ENCODE results near the gene ZMIZ1. TPM values are rescaled to one million over a fixed set of nuclear protein-coding genes. Genes with fewer than 3 reads are reported as not detected.

The ZMIZ1 gene
- polyA plus RNA-seq, 3 donors = 3.3 to 64.6 (median 8.9) TPM

DNA sequence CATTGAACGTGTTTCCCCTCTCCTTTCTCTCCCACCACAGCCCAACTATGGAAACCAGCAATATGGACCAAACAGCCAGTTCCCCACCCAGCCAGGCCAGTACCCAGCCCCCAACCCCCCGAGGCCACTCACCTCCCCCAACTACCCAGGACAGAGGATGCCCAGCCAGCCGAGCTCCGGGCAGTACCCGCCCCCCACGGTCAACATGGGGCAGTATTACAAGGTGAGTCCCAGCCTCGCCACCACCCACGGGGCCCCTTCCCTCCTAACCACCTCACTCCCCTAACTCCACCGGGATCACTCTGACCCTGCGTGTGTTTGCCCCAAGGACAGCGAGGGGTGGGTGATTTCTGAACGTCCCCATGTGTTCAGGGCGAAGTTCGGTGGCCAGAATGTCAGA, 227.7 kb downstream of the ZMIZ1 start:
- Histone ChIP-seq H3K4me2 (replicated peaks; ENCODE audit: extremely low read depth, low read length, poor library complexity, severe bottlenecking) (no peak overlapping the region), H3K79me2 (ENCODE audit: insufficient read depth, low read length) (peaks cover 5% of the 10 kb centered on the region), H3K36me3 (replicated peaks in 1 of 2; ENCODE audit: control insufficient read depth in 1 of 2, insufficient read depth in 2 of 2, low read length in 2 of 2) (peaks cover 55 to 67% of the 10 kb centered on the region in 2 donors), H2AFZ (ENCODE audit: insufficient read depth, low read depth, low read length, poor library complexity, severe bottlenecking) (no peak overlapping the region), H3K9me3 (replicated peaks in 1 of 2; ENCODE audit: control insufficient read depth in 1 of 2, insufficient read depth in 1 of 2, low read length in 2 of 2) (no peaks in the 10 kb centered on the region), H3K4me3 (replicated peaks in 1 of 3; ENCODE audit: low read depth in 2 of 3, low read length in 3 of 3) (no peak overlapping the region), H3K4me1 (ENCODE audit: control insufficient read depth in 1 of 2, insufficient read depth in 2 of 2, low read length in 2 of 2) (peaks cover 68 to 73% of the 10 kb centered on the region in 2 donors), H3K9ac (ENCODE audit: insufficient read depth, low read length, poor library complexity, severe bottlenecking) (peak overlapping the region; percentile 94), H4K20me1 (ENCODE audit: insufficient read depth, low read length) (peaks cover 9% of the 10 kb centered on the region), H3K27me3 (ENCODE audit: control insufficient read depth in 2 of 2, insufficient read depth in 2 of 2, low read length in 2 of 2) (no peaks in the 10 kb centered on the region), H3K27ac (ENCODE audit: low read depth in 1 of 2, low read length in 2 of 2) (peak overlapping the region; percentile 98 to 99)
- WGBS (ENCODE audit: insufficient coverage) = 90% methylated on average over 6 of the region's 14 CpGs
- Mint-ChIP-seq H3K27me3 (ENCODE audit: low read depth in 3 of 3) (no peaks in the 10 kb centered on the region), H3K27ac (peak overlapping the region; percentile 97 to 100 (median 100)), H3K9me3 (no peaks in the 10 kb centered on the region), H3K4me3 (no peak overlapping the region), H3K36me3 (peaks cover 72 to 81% of the 10 kb centered on the region in 2 donors), H3K4me1 (peaks cover 68% of the 10 kb centered on the region)
- intact Hi-C loops (cut with micrococcal nuclease) = loop anchor here in 1 of 2 donors (5.0 to 10.0 kb wide), 2 partner anchors 36 to 52 kb away; no protein-coding TSS in a partner anchor
- no peak for TF ChIP-seq CTCF (IDR thresholded peaks at IDR 0.05)
- no peak for DNase-seq

DNA sequence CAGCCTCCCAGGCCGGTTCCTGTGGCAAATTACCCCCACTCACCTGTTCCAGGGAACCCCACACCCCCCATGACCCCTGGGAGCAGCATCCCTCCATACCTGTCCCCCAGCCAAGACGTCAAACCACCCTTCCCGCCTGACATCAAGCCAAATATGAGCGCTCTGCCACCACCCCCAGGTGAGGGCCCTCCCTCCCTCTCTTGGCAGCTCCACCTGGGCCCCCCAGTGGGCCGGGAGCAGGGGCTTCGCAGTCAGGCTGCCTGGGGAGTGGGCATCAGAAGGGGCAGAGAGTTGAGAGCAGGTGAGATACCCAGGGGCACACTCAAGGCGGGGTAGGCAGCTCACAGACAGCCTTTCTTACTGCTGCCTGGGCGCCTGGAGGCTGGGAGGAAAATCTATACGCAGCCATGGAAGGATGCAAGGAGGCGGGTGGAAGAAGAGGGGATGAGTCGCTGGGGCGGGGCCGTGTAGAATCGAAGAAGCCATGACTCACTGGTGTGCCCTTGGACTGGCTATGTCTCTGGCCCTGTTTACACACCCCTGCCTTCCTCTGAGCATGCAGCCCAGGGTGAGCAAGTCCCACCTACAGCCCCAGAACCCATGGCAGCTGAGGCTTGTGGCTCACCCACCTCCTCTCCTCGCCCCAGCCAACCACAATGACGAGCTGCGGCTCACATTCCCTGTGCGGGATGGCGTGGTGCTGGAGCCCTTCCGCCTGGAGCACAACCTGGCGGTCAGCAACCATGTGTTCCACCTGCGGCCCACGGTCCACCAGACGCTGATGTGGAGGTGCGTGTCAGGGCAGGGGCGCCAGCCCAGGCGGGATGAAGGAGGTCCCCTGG, 229.9 kb downstream of the ZMIZ1 start:
- no peak overlapping the region for H3K4me2 ChIP-seq (replicated peaks; ENCODE audit: extremely low read depth, low read length, poor library complexity, severe bottlenecking)
- peaks cover 48% of the 10 kb centered on the region for H3K4me1 Mint-ChIP-seq
- peak overlapping the region; percentile 59 for H3K9ac ChIP-seq (ENCODE audit: insufficient read depth, low read length, poor library complexity, severe bottlenecking)
- peak; percentile 90 to 96 (median 94) for DNase-seq
- H3K36me3 ChIP-seq (replicated peaks in 1 of 2; ENCODE audit: control insufficient read depth in 1 of 2, insufficient read depth in 2 of 2, low read length in 2 of 2) = peaks cover 71 to 77% of the 10 kb centered on the region in 2 donors
- H3K27me3 ChIP-seq (ENCODE audit: control insufficient read depth in 2 of 2, insufficient read depth in 2 of 2, low read length in 2 of 2) = no peaks in the 10 kb centered on the region
- H3K79me2 ChIP-seq (ENCODE audit: insufficient read depth, low read length) = peaks cover 5% of the 10 kb centered on the region
- WGBS (ENCODE audit: insufficient coverage) = 75% methylated on average over 23 of the region's 27 CpGs
- H2AFZ ChIP-seq (ENCODE audit: insufficient read depth, low read depth, low read length, poor library complexity, severe bottlenecking) = no peak overlapping the region
- no peaks in the 10 kb centered on the region for H3K9me3 ChIP-seq (replicated peaks in 1 of 2; ENCODE audit: control insufficient read depth in 1 of 2, insufficient read depth in 1 of 2, low read length in 2 of 2)
- intact Hi-C loops (cut with micrococcal nuclease) = loop anchor here (1.0 to 10.0 kb wide), 3 partner anchors 21 to 54 kb away; no protein-coding TSS in a partner anchor
- peaks cover 22% of the 10 kb centered on the region for H4K20me1 ChIP-seq (ENCODE audit: insufficient read depth, low read length)
- H3K27ac Mint-ChIP-seq = peak overlapping the region; percentile 42 to 100 (median 90)
- peaks cover 46 to 51% of the 10 kb centered on the region in 2 donors for H3K4me1 ChIP-seq (ENCODE audit: control insufficient read depth in 1 of 2, insufficient read depth in 2 of 2, low read length in 2 of 2)
- no peak overlapping the region for H3K4me3 Mint-ChIP-seq
- H3K9me3 Mint-ChIP-seq = no peaks in the 10 kb centered on the region
- H3K36me3 Mint-ChIP-seq = peaks cover 83 to 90% of the 10 kb centered on the region in 2 donors
- no peak for TF ChIP-seq CTCF (IDR thresholded peaks at IDR 0.05)
- H3K27me3 Mint-ChIP-seq (ENCODE audit: low read depth in 3 of 3) = peaks cover 0 to 2% (median 0%) of the 10 kb centered on the region in 3 donors
- H3K4me3 ChIP-seq (replicated peaks in 1 of 3; ENCODE audit: low read depth in 2 of 3, low read length in 3 of 3) = no peak overlapping the region
- peak overlapping the region; percentile 49 to 98 for H3K27ac ChIP-seq (ENCODE audit: low read depth in 1 of 2, low read length in 2 of 2)
